Fibroblast of lung (primary cell): ENCODE results near the gene C4orf50. TPM values are rescaled to one million over a fixed set of nuclear protein-coding genes. Genes with fewer than 3 reads are reported as not detected.

Experiments
- DNase-seq, 2 donors: peaks; one replicate each; pipeline versions ENCODE4 v3.0.0 to v3.0.0-alpha.2; 2010; ENCODE audit warnings: low read depth in 2 of 2
- H2AFZ ChIP-seq: 2 replicates; pipeline ENCODE4 v1.5.1; 2012; ENCODE audit warnings: low read length, control low read depth, inconsistent platforms
- H3K27ac ChIP-seq: 2 replicates; pipeline ENCODE4 v1.5.1; 2011; ENCODE audit warnings: low read length, control low read depth; ENCODE audit not compliant: insufficient read depth
- H3K27me3 ChIP-seq: 2 replicates; pipeline ENCODE4 v1.5.1; 2011; ENCODE audit warnings: mild to moderate bottlenecking, low read length; ENCODE audit not compliant: control insufficient read depth, insufficient read depth
- H3K36me3 ChIP-seq: 2 replicates; pipeline ENCODE4 v1.5.1; 2011; ENCODE audit warnings: low read length; ENCODE audit not compliant: control insufficient read depth, insufficient read depth
- H3K4me1 ChIP-seq: 2 replicates; pipeline ENCODE4 v1.5.1; 2011; ENCODE audit warnings: low read length; ENCODE audit not compliant: control insufficient read depth, insufficient read depth; ENCODE audit errors: extremely low read depth
- H3K4me2 ChIP-seq: 2 replicates; pipeline ENCODE4 v1.5.1; 2011; ENCODE audit warnings: low read length, control low read depth; ENCODE audit not compliant: insufficient read depth; ENCODE audit errors: extremely low read depth
- H3K4me3 ChIP-seq, 4 experiments: fragments of 200-600 bp in 1 of 4; sonication (generic) in 1 of 4; replicated peaks in 1 of 4; 2 replicates each; pipeline ENCODE4 v1.5.1; 2011 to 2016; ENCODE audit warnings: low read length in 4 of 4, low read depth in 3 of 4, mild to moderate bottlenecking in 3 of 4, control low read depth in 2 of 4, inconsistent platforms in 1 of 4, mixed read lengths in 1 of 4; ENCODE audit not compliant: insufficient read depth in 1 of 4; ENCODE audit errors: control extremely low read depth in 1 of 4
- H3K79me2 ChIP-seq: 2 replicates; pipeline ENCODE4 v1.5.1; 2012; ENCODE audit warnings: mild to moderate bottlenecking, low read length, inconsistent platforms; ENCODE audit not compliant: control insufficient read depth, insufficient read depth
- H3K9ac ChIP-seq: 2 replicates; pipeline ENCODE4 v1.5.1; 2011; ENCODE audit warnings: mild to moderate bottlenecking, low read length, control low read depth; ENCODE audit not compliant: insufficient read depth
- H3K9me3 ChIP-seq: 2 replicates; pipeline ENCODE4 v1.5.1; 2012; ENCODE audit warnings: low read depth, low read length; ENCODE audit not compliant: control insufficient read depth, insufficient read depth
- H4K20me1 ChIP-seq: 2 replicates; pipeline ENCODE4 v1.5.1; 2011; ENCODE audit warnings: low read length; ENCODE audit not compliant: control insufficient read depth, insufficient read depth; ENCODE audit errors: extremely low read depth
- CTCF ChIP-seq, 2 donors: IDR thresholded peaks in 1 of 2; conservative IDR thresholded peaks in 1 of 2; 1 replicate in 1 of 2; 2 replicates in 1 of 2; pipeline ENCODE4 v1.5.1; 2011 to 2012; ENCODE audit warnings: low read length in 2 of 2, control low read depth in 1 of 2, inconsistent platforms in 1 of 2, low read depth in 1 of 2, mild to moderate bottlenecking in 1 of 2
- EZH2 ChIP-seq: IDR thresholded peaks from 2 replicates; pipeline ENCODE4 v1.5.1; 2012; ENCODE audit warnings: low read length, control low read depth, mild to moderate bottlenecking; ENCODE audit errors: missing control alignments
- polyA plus RNA-seq, 2 donors: library from polyadenylated mRNA; depleted of rRNA in 1 of 2; stranded (reverse) in 1 of 2; unstranded in 1 of 2; fragments of >200 nt; gene quantifications; 2 replicates each; pipeline ENCODE4 v1.2.1, GENCODE V29; 2011 to 2012; ENCODE audit warnings: missing spikeins in 1 of 2
- total RNA-seq: library from RNA; depleted of rRNA; stranded (reverse); fragments of >200 nt; gene quantifications from 2 replicates; pipeline ENCODE4 v1.2.1, GENCODE V29; 2014

The C4orf50 gene
- total and polyA plus RNA-seq, 2 donors (not counting 1 experiment from before 2014, with no cell fraction given), result not detected

GRCh38 chr4:5930876-5931275 lies 87.4 kb downstream of the C4orf50 start:
- H3K27me3 ChIP-seq, result no peaks in the 10 kb centered on the region

GRCh38 chr4:5930456-5930855 lies 87.8 kb downstream of the C4orf50 start:
- Histone ChIP-seq H3K4me3 (no peak overlapping the region), H3K27ac (no peak overlapping the region), H4K20me1 (no peaks in the 10 kb centered on the region), H2AFZ (no peak overlapping the region), H3K9ac (no peak overlapping the region), H3K9me3 (no peaks in the 10 kb centered on the region), H3K27me3 (no peaks in the 10 kb centered on the region), H3K4me2 (no peak overlapping the region), H3K4me1 (no peaks in the 10 kb centered on the region), H3K36me3 (no peaks in the 10 kb centered on the region), H3K79me2 (no peaks in the 10 kb centered on the region)
- TF ChIP-seq CTCF (conservative IDR thresholded peaks at IDR 0.05 in 1 of 2, IDR thresholded peaks at IDR 0.05 in 1 of 2; ENCODE audit: low read depth in 1 of 2, low read length in 2 of 2) (no peak), EZH2 (no peak)
- no peak for DNase-seq

More at GRCh38 chr4:5930876-5931275, 87.4 kb downstream of the C4orf50 start:
- no peaks in the 10 kb centered on the region for H3K9me3 ChIP-seq
- H3K4me2 ChIP-seq, result no peak overlapping the region
- no peak overlapping the region for H3K4me3 ChIP-seq
- H3K27ac ChIP-seq, result no peak overlapping the region
- H4K20me1 ChIP-seq, result no peaks in the 10 kb centered on the region
- no peaks in the 10 kb centered on the region for H3K36me3 ChIP-seq
- H3K9ac ChIP-seq, result no peak overlapping the region
- no peak for DNase-seq
- TF ChIP-seq EZH2 (no peak), CTCF (conservative IDR thresholded peaks at IDR 0.05 in 1 of 2, IDR thresholded peaks at IDR 0.05 in 1 of 2; ENCODE audit: low read depth in 1 of 2, low read length in 2 of 2) (no peak)
- H3K4me1 ChIP-seq, result no peaks in the 10 kb centered on the region
- H3K79me2 ChIP-seq, result no peaks in the 10 kb centered on the region
- H2AFZ ChIP-seq, result no peak overlapping the region

GRCh38 chr4:5928844-5929420 lies 89.3 kb downstream of the C4orf50 start:
- Histone ChIP-seq H3K27ac (no peak overlapping the region), H3K36me3 (no peaks in the 10 kb centered on the region), H3K79me2 (no peaks in the 10 kb centered on the region), H3K4me2 (no peak overlapping the region), H3K9me3 (no peaks in the 10 kb centered on the region), H4K20me1 (no peaks in the 10 kb centered on the region), H2AFZ (no peak overlapping the region), H3K4me1 (no peaks in the 10 kb centered on the region), H3K4me3 (no peak overlapping the region), H3K9ac (no peak overlapping the region), H3K27me3 (no peaks in the 10 kb centered on the region)
- TF ChIP-seq CTCF (conservative IDR thresholded peaks at IDR 0.05 in 1 of 2, IDR thresholded peaks at IDR 0.05 in 1 of 2; ENCODE audit: low read depth in 1 of 2, low read length in 2 of 2), result no peak
- no peak for TF ChIP-seq EZH2
- no peak for DNase-seq
